SK-MEL-5 (cell line): ENCODE results near the gene SPTBN5. TPM values are rescaled to one million over a fixed set of nuclear protein-coding genes. Genes with fewer than 3 reads are reported as not detected.

Source experiments
- DNase-seq: peaks from one replicate; pipeline ENCODE4 v3.0.0-alpha.2; 2016; ENCODE audit warnings: low read depth, low spot score
- in situ Hi-C: cut with HindIII; loops from 2 replicates; pipeline ENCODE4 v1.10.0; 2016; ENCODE audit warnings: low sequenced_read_pairs, high pct_unique_total_duplicates, low pct_unique_long_range_greater_than_20kb
- total RNA-seq: library from RNA; depleted of rRNA; stranded (reverse); fragments of >200 nt; shearing (Covaris generic); gene quantifications from 2 replicates; pipeline ENCODE4 v1.2.3, GENCODE V29; 2014

SPTBN5 gene
- total RNA-seq, 1 experiment from 2014 or later, result 0.03 TPM

GRCh38 chr15:41928637-41929620, 35.1 kb upstream of the SPTBN5 start:
- in situ Hi-C loops, result no loop called here
- no peak for DNase-seq

GRCh38 chr15:41928100-41928499, 34.2 kb upstream of the SPTBN5 start:
- in situ Hi-C loops, result no loop called here
- no peak for DNase-seq

- in situ Hi-C loops, result no loop called here
- DNase-seq, result no peak
Observed at GRCh38 chr15:41927536-41927935, 33.7 kb upstream of the SPTBN5 start.

GRCh38 chr15:41926185-41927056, 32.6 kb upstream of the SPTBN5 start:
- in situ Hi-C loops, result no loop called here
- DNase-seq, result no peak

- no peak for DNase-seq
- in situ Hi-C loops, result no loop called here
Observed at GRCh38 chr15:41925086-41925608, 31.3 kb upstream of the SPTBN5 start.

GRCh38 chr15:41923401-41923997, 29.6 kb upstream of the SPTBN5 start:
- no peak for DNase-seq

GRCh38 chr15:41922353-41922752, 28.5 kb upstream of the SPTBN5 start:
- in situ Hi-C loops, result no loop called here

More at GRCh38 chr15:41923401-41923997, 29.6 kb upstream of the SPTBN5 start:
- in situ Hi-C loops, result no loop called here

GRCh38 chr15:41921639-41922038, 27.8 kb upstream of the SPTBN5 start:
- in situ Hi-C loops, result no loop called here
- DNase-seq, result no peak

More at GRCh38 chr15:41922353-41922752, 28.5 kb upstream of the SPTBN5 start:
- no peak for DNase-seq

GRCh38 chr15:41921167-41921566, 27.3 kb upstream of the SPTBN5 start:
- no peak for DNase-seq
- in situ Hi-C loops, result no loop called here

- no peak for DNase-seq
- in situ Hi-C loops, result no loop called here
Observed at GRCh38 chr15:41919954-41920538, 26.2 kb upstream of the SPTBN5 start.

- in situ Hi-C loops, result no loop called here
- no peak for DNase-seq
Observed at GRCh38 chr15:41919201-41919820, 25.5 kb upstream of the SPTBN5 start.

- in situ Hi-C loops, result no loop called here
Observed at GRCh38 chr15:41918506-41919126, 24.8 kb upstream of the SPTBN5 start.

GRCh38 chr15:41917767-41918430, 24.0 kb upstream of the SPTBN5 start:
- no peak for DNase-seq
- in situ Hi-C loops, result no loop called here

More at GRCh38 chr15:41918506-41919126, 24.8 kb upstream of the SPTBN5 start:
- DNase-seq, result no peak

- in situ Hi-C loops, result no loop called here
- DNase-seq, result no peak
Observed at GRCh38 chr15:41915255-41915994, 21.6 kb upstream of the SPTBN5 start.

- in situ Hi-C loops, result no loop called here
- no peak for DNase-seq
Observed at GRCh38 chr15:41914411-41914810, 20.6 kb upstream of the SPTBN5 start.
